ENCODE data around the gene CD3G. TPM values are rescaled to one million over a fixed set of nuclear protein-coding genes. Genes with fewer than 3 reads are reported as not detected.

The CD3G gene
- total and polyA plus RNA-seq, 11 donors = 0.10 to 4.3 (median 0.40) TPM; not detected in 4

DNA sequence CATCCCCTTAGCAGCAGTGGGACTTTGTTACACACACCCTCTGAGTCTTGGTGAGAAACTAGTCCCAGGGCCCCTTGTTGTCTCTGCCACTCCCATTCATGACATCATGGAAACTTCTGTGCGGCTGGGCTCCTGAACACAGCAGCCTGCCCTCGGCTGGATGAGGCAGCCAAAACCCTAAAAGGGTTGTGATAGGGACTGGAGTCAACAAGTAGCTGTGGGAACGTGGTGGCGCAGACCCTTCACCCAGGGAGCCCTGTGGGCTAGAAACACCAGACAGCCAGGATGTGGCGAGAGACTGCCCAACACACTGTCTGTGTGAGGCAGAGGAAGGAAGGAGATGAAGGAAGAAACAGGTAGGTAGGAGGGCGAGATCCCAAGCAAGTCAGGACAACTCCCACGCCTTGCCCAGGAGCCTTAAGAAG is 5.5 kb upstream of the CD3G start:
- DNase-seq (peak in 3 of 5 donors; percentile 31 to 52 (median 32)), ATAC-seq (peak in 3 of 4 donors; percentile 70 to 79 (median 77))
- TF ChIP-seq POLR2A (IDR thresholded peaks at IDR 0.05) = no peak
- TF ChIP-seq, protein P1, sequence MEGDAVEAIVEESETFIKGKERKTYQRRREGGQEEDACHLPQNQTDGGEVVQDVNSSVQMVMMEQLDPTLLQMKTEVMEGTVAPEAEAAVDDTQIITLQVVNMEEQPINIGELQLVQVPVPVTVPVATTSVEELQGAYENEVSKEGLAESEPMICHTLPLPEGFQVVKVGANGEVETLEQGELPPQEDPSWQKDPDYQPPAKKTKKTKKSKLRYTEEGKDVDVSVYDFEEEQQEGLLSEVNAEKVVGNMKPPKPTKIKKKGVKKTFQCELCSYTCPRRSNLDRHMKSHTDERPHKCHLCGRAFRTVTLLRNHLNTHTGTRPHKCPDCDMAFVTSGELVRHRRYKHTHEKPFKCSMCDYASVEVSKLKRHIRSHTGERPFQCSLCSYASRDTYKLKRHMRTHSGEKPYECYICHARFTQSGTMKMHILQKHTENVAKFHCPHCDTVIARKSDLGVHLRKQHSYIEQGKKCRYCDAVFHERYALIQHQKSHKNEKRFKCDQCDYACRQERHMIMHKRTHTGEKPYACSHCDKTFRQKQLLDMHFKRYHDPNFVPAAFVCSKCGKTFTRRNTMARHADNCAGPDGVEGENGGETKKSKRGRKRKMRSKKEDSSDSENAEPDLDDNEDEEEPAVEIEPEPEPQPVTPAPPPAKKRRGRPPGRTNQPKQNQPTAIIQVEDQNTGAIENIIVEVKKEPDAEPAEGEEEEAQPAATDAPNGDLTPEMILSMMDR (IDR thresholded peaks at IDR 0.05) = no peak
- WGBS, 4 donors = 47 to 52% (median 49%) methylated on average over 7 of the region's 7 CpGs
- Histone ChIP-seq H3K4me1 (peaks cover 0 to 6% (median 0%) of the 10 kb centered on the region in 12 donors), H3K36me3 (no peaks in the 10 kb centered on the region), H3K9me3 (no peaks in the 10 kb centered on the region), H3K27ac (peak overlapping the region in 1 of 12 donors; percentile 74), H3K27me3 (no peaks in the 10 kb centered on the region), H3K4me3 (peak overlapping the region in 1 of 12 donors; percentile 56)
- intact Hi-C loops (cut with DNase I) = no loop called here

DNA sequence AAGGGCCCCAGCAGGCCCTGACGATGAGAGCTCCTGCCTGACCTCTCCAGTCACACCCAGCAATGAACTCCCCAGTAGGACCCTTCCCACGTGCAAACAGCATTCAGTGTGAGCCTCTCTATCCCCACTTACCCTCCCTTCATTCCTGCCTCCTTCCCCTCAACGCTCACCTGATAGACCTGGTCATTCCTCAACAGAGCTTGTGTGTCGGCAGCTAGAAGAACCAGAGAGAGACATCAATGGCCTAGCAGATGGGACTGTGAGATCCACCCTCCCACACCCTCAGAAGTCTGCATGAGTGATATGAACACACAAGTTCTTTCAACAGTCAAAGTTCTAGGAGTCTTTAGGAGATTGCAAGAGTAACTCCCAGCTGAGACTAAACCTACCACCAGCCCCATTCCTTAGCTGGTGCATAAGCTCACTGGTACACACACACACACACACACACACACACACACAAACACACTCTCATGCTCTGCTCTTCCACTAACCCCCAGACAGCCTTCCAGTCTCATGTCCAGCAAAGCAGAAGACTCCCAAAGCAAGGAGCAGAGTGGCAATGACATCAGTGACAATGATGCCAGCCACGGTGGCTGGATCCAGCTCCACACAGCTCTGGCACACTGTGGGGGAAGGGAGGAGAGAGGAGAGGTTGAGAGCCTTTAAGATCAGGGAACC is 4.7 kb upstream of the CD3G start:
- Histone ChIP-seq H3K4me1 (peaks cover 0 to 6% (median 0%) of the 10 kb centered on the region in 12 donors), H3K9me3 (no peaks in the 10 kb centered on the region), H3K4me3 (peak overlapping the region in 1 of 12 donors; percentile 56), H3K27me3 (peaks cover 0 to under 1% (median 0%) of the 10 kb centered on the region in 9 donors), H3K36me3 (no peaks in the 10 kb centered on the region), H3K27ac (peak overlapping the region in 1 of 12 donors; percentile 75)
- ATAC-seq = no peak
- 77 to 80% (median 79%) methylated on average over 5 of the region's 5 CpGs for WGBS, 4 donors
- TF ChIP-seq, protein P1 (IDR thresholded peaks at IDR 0.05) = no peak
- no peak for TF ChIP-seq POLR2A (IDR thresholded peaks at IDR 0.05)
- DNase-seq = no peak
- intact Hi-C loops (cut with DNase I) = no loop called here

DNA sequence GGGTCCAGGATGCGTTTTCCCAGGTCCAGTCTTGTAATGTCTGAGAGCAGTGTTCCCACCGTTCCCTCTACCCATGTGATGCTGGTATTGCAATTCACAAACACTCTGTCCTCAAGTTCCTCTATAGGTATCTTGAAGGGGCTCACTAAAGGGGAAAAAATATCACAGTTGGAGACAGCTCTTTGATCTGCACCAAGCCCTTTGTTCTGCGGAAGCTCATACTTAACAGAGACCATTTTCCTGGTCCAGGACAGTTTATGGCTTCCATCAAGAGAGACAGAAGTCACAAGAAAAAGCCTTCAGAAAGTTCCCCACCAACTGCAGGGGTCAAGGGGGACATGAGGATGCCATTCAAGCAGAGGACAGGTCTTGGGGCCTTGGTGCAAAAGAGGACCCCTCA is 3.7 kb upstream of the CD3G start:
- Histone ChIP-seq H3K36me3 (no peaks in the 10 kb centered on the region), H3K9me3 (no peaks in the 10 kb centered on the region), H3K27ac (peak overlapping the region in 1 of 12 donors; percentile 75), H3K4me1 (peaks cover 0 to 6% (median 0%) of the 10 kb centered on the region in 12 donors), H3K4me3 (peak overlapping the region in 1 of 12 donors; percentile 56), H3K27me3 (peaks cover 0 to 7% (median 0%) of the 10 kb centered on the region in 9 donors)
- no peak for ATAC-seq
- TF ChIP-seq, protein P1 (IDR thresholded peaks at IDR 0.05) = no peak
- no peak for TF ChIP-seq POLR2A (IDR thresholded peaks at IDR 0.05)
- intact Hi-C loops (cut with DNase I) = no loop called here
- WGBS, 4 donors = 80 to 97% (median 88%) methylated on average over 3 of the region's 3 CpGs
- no peak for DNase-seq

DNA sequence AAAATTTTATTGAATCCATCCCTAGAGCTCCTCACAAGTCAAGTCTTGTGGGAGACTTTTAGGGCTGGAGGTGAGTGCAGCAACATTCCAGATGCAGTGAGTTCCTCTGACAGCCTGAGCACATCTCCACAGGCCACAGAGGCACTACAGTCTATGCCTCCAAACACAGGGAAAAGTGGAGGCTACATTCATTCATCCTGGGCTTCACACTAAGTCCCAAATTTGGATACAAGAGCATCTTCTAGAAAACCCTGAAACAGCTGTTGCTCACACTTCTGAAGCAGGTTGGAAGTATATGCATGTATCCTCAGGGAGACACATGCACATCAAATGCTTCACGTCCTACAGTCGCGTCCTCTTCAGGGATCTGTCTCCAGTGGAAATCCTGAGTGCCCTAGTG is 2.9 kb upstream of the CD3G start:
- intact Hi-C loops (cut with DNase I) = no loop called here
- Histone ChIP-seq H3K36me3 (no peaks in the 10 kb centered on the region), H3K9me3 (no peaks in the 10 kb centered on the region), H3K4me1 (peaks cover 0 to 6% (median 0%) of the 10 kb centered on the region in 12 donors), H3K4me3 (peak overlapping the region in 1 of 12 donors; percentile 56), H3K27ac (peak overlapping the region in 1 of 12 donors; percentile 75), H3K27me3 (peaks cover 0 to 7% (median 0%) of the 10 kb centered on the region in 9 donors)
- ATAC-seq (no peak), DNase-seq (no peak)
- no peak for TF ChIP-seq POLR2A (IDR thresholded peaks at IDR 0.05)
- TF ChIP-seq, protein P1 (IDR thresholded peaks at IDR 0.05) = no peak
- WGBS, 4 donors = 87 to 96% (median 95%) methylated on average over 3 of the region's 3 CpGs

Data from heart left ventricle (tissue), 16 donors.